Inflammatory macrophage (primary cell): Measurements from ENCODE around the gene PODN.

Source experiments
- DNase-seq, 2 donors: peaks; one replicate each; pipeline ENCODE4 v3.0.0-alpha.2; 2020 to 2022

Gene PODN

DNA sequence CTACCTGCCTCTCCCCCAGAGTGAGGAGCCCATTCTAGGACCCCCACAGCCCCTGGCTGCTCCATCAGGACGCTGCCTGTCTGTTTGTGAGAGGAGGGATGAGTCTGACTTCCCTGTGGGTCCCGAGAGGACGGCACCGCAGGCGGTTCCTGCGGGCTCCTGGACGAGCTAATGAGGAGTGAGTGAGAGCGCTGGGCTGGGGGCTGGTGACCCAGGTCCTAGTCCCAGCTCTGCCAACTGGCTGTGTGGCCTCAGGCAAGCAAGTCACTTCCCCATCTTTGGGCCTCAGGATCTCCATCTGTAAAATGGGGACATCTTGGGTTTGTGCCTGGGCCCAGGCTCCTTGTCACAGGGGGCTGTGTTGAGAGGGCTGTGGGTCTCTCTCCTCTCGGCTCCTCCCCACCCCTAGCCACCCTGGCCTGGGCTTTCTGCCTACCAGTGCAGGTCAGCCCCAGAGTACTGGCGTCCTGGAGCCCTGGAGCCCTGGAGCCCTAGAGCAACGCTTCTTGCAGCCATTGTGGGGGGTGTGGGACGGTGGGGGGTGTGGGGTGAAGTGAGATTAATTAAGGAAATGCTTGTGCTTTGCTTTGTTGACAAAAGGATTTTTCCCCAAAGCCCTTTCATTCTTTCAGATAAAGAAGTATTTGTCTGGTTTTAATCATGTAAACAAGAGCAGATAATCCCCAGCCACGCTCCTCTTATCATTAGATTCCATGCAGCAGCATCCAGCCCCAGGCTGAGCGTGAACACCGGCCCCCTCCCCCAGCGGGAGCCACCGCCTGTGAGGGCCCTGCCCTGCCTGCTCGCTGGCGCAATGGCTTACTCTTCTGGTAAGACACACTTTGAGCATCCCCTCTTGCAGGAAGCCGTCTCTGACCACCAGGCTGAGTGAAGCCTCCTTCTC, 53.6 kb downstream of the PODN start:
- no peak for DNase-seq

DNA sequence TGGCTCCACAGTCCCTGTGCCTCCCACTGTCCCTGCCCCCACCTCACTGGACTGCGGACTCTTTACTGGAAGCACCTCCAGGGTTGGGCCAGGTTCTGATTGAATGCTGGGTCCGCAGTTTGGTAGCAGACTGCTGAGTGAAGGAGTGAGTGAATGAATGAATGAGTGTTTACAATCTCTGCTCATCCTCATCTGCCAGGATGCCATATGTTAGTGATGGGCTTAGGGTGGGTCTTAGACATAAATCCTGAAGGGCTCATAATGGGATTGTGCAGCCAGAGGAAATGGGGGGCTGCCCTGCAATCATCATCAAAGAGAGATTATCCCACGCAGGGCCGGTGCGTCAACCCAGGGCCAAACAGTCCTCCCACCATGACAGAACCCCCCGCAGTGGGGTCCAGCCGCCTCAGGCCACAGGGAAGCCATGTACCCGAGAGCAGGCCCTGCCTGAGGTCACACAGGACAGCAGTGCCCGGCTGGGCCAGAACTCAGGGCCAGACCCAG, 54.3 kb downstream of the PODN start:
- no peak for DNase-seq

DNA sequence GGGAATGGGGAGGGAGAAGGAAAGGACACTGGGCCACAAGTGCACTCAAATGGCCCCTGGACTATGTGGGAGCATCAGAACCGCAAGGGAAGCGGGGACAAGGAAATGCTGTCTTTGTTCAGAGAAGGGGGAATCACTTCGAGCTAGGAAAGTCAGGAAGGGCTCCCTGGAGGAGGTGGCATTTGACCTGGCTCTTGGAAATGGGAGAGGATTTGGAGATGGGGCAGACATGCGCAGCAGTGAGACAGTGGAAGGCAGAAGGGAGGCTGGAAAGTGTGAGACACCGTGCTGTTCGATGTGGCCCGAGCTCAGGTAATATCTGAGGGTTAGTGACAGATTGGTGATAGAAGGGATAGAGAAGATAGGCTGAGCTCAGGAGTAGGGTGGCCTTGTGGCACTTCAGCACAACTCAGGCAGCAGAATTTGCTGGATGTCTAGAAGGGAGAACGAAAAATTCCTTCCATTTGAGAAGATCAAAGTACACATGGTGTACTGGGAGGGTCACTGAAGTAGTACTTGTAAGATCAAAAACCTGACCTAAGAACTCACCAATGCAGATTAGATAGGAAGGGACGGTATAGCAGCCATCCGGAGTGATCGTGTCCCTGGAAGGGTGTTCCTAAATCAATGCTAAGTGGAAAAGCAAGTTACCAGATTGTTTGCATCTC, 55.1 kb downstream of the PODN start:
- DNase-seq, result no peak

DNA sequence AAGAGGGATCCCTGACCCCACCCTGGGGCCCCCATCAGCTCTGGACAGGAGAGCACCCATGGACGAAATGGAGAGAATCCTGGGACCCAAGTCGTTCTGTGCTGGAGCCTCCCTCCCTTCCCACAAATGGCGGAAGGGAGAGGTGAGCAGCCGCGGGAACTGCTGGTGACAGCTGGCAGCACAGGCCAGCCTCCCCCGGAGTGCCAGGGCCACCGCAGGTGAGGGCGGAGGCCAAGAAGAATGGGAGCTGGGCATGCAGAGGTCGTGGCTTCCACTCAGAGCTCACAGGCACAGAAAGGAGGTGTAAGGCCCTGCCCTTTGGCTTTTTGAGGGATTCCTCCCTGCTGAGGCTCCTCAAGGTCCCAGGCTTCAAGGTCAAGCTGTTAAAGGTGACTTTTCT, 55.8 kb downstream of the PODN start:
- no peak for DNase-seq

DNA sequence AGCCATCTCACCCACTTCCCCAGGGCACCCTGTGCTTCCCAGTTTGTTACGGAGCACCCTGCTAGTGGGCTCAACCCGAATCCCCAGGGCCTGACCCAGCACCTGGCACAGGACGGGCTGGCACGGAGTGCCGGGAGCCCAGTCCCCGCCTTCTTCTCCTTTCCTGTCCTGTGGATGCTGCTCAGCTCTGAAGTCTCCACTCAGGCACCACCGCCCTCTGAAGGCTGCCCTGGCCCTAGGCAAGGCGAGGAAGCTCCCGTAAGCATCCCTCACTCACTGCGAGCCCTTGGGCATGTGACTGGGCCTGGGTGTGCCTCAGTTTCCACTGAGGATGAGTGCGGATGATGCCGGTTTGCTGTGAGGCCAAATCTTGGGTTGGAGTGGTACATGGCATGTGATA, 58.6 kb downstream of the PODN start:
- no peak for DNase-seq

DNA sequence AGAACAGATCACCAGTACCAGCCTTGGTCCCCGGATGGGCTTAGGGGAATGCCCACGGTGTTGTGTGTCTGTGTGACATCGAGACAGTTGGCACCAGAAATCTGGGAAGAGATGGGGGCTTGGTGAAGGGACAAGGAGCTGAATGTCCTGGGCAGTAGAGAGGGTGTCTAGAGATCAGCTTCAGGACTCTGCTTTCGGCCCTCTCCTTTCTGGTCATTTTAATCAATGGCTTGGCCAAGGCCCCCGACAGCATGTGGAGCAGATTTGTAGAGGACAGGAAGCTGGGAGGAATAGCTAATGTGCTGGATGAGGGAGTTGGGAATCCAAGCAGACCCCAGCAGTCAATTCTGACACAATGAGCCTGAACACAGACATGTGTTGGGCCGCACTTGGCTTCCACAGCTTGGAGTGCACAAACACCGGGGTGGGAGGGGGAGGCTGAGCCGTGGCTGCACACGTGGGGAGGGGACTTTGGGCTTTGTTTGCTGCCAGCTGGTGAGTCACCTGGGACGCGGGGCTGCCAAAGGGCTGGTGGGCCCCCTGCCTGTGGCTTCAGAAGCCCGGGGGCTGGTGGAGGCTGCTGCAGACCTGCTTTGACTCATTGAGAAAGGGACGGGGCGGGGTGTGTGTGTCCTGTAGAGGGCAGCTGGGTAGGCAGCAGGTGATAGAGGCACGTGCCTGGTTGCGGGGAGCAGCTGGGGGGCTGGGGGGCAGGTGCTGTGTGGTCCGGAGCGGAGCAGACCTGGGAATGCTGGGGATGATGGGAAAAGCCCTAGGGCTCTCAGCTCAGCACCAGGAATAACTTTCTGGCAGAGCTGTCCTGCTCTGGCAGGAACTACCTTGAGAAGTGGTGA, 59.5 kb downstream of the PODN start:
- no peak for DNase-seq

DNA sequence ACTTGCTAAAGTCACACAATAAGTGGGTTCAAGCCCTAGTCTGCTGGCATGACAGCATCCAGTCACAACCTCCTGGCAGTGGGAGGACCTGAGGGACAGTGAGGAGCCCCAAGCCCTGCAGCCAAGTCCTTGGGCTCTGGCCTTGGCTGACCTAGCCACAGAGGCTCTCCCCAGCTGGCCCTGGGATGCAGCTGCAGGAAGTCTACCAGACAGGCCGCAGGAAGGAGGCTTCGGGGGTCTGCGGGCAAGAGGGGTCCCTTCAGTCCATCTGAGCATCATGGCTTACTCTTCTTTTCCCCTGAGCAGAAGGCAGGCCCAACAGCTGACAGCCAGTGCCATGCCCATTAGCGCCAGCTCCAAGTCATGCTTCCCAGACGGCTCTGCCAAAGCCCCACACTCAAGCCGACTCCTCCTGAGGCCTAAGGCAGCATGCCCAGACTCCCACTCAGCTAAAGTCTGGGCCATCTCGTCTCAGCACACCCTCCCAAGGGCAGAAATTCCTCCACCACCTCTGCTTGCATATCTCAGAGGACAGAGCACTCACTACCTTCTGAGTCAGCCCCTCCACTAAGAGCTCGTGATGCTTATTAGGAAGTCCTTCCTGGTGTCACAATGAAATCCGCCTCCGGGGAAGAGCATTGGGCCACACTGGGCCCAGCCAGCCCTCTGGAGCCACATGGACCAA, 60.3 kb downstream of the PODN start:
- peak; percentile 84 to 86 for DNase-seq

DNA sequence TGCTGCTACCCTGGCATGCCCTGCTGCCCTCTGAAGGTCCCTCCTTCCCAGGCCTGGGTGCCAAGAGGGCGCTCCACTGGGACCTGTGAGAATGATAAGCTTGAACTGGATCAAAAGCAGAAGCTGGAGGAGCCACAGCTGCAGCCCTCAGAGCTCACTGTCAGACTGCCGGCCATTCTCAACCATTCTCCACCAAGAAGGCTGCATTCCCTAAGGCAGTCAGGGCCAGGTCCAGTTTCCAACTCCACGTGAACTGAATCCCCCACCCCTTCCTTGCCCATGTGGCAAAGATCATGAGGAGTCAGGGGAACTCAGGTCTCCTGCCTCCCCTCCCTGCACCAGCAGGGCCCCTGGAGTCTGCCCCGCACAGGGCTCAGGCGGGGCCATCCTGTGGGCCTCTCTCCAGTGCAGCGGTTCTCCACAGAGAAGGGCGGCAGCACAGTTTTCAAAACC, 61.0 kb downstream of the PODN start:
- DNase-seq, result no peak

DNA sequence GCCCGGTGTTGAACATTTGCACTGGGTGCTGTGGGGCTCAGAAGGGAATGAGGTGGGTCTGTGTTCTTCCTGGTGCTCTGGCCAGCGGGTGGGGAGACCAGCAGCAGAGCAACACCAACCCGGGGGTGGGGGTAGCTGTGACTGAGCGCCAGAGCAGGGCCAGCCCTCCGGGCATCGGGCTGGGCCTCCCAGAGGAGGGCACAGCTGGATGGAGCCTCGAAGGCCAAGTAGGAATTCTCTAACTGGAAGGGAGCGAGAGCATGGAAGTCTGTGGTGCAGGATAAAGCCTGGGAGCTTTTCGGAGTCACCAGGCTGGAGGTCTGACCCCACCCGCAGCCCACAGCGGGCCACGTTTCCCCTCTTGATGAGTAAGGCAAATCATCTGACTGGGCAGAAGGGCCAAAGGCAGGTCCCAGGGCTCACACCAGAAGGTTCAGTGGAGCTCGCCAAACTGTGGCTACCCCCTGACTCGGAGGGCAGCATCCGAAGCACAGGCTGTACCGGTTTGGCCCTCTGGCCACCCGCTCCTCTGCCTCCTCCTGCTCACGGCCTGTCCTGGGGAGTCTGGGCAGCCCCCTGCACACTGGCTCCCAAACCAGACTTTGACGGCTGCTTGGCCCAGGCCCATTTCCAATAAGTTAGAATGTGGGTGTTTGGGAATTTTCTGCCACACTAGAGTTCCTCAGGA, 61.6 kb downstream of the PODN start:
- DNase-seq, result no peak

DNA sequence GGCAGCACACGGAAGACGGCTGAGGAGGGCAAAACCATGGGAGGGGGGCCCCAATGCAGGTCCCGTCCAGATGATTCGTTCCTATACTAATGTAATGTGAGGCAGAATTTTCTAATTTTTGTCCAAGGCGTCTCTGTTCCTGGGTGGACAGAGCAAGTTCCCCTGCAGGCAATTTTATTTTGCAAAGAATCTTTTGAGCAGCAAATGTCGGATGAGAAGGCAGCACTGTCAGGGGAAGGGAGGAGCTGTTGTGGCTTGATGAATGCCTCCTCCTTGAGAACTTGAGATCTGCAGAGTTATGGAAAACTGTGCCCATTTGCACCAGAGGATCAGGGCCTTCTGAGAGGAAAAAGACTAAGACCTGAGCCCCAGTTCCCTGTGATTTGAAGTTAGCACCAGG, 63.1 kb downstream of the PODN start:
- DNase-seq, result no peak

DNA sequence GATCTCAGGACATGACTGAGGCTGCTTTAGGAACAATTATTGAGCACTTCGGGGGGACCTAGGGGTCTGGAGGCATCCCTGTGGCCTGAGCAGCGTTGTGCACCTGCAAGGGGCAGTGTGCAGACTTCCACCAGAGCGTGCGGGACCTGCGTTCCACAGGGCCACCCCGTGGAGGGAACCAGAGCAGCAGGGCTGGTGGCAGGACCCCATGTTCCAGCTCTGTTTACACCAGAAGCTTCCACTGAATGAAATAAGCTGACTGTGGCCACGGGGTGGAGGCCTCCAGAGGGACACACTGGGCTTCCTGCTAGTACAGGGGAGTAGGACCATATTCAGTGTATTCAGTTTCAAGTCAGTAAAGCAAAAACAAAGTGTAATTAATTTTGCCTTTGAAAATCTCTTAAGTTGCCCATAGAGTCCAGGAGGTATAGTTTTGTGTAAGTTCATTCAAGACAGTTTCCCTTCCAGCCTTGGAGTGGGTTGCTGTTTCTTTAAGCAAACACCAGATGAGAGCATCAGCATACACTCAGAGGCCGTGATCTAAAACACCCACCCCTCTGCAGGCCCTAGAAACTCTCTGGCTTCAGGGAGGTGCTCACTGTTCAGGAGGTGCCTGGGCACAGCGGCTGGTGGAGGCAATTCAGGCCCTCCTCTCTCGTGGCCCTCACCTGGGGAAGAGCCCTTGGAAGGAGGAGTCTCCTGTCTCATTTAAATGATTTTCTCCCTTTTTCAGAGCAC, 63.8 kb downstream of the PODN start:
- peak in 1 of 2 donors; percentile 35 for DNase-seq

DNA sequence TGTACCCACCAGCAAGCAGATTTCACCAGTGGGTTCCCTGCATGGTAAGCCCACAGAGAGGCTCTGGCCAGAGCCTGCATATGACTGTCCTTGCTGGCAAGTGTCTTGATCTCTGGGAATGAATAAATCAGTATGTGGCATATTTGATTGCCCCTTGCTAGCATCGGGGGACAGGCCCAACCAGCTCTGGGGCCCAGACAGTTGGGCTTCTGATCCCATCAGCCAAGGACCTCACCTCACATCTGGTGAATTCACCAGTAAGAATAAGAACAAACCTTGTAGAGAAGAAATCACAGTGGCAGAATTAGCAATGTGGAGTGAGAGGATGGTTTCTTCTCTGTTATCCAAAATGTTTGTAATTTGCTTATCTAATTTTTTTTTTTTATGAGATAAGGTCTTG, 64.5 kb downstream of the PODN start:
- DNase-seq, result no peak

DNA sequence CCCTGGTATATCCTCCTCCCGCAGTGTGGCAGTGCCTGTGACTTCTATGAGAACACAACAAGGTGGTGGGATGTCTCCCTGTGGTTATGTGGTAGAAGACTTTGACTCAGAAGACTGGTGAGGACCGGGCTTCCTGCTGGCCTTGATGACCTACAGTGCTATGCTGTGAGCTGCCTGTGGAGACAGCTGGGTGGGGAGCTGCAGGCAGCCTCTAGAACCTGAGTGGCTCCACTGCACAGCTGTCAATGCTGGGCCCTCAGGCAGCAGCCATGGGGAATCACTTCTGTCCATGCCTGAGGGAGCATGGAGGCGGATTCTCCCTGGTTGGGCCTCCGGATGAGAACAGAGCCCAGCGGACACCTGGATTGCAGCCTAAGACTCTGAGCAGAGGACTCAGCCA, 65.5 kb downstream of the PODN start:
- peak in 1 of 2 donors; percentile 40 for DNase-seq

DNA sequence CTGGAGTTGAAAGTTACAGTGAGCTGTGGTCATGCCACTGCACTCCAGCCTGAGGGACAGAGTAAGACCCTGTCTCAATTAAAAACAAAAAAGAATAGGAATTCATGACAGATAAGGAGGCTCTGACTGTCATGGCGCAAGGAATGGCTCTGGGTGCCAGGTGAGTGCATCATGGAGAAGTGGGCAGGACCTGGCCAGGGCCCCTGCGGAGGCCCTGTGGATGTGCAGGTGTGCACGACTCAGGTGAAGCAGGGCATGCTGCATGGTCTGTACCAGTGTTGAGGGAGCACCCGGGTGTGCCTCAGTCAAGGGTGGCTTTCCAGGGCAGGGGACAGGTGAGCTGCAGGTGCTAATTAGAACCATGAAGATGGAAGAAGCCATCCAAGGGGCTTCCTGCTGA, 66.4 kb downstream of the PODN start:
- DNase-seq, result no peak

DNA sequence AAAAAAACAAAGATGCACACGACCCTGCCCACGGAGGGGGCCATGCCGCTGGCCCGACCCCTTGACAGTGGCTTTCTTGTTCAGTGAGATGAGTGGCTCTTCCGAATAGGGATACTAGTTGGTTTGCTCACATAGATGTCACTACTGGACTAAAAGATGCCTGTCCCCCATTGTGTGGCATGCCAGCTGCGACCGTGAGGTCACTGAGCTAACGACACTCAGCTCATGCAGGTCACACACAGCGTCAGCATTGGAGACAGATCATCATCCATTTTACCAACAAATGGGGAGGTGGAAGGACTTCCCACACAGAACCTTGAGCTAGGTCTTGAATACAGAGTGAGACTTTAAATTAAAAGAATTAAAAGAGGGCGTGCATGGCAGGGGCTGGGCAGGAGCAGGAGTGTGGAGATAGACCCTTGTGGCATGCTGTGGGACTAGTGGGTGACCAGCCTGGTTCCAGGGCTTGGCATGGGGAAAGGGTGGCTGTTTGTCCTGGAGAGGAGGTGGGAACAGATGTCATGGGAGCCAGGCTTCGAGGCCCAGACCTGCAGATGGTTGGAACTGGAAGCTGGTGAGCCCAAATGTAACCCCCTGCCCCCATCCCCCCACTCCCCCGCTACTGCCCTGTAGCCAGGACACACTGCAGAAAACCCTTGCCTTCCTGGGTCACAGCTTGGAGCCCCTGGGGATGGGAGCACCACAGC, 68.0 kb downstream of the PODN start:
- DNase-seq, result no peak

DNA sequence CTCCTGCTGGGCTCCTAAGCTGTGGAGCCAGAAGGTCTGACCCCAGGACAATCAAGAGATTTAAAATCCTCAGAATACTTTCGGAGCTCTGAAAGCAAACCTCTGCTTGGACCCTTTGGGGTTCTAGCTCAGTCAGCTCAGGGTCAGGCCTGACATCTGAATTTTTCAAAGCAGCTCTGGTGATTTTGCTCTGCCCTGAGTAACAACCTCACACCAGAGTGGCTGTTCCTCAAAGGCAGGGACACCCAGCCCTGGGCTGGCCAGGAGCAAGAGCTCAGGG, 68.5 kb downstream of the PODN start:
- DNase-seq, result no peak

DNA sequence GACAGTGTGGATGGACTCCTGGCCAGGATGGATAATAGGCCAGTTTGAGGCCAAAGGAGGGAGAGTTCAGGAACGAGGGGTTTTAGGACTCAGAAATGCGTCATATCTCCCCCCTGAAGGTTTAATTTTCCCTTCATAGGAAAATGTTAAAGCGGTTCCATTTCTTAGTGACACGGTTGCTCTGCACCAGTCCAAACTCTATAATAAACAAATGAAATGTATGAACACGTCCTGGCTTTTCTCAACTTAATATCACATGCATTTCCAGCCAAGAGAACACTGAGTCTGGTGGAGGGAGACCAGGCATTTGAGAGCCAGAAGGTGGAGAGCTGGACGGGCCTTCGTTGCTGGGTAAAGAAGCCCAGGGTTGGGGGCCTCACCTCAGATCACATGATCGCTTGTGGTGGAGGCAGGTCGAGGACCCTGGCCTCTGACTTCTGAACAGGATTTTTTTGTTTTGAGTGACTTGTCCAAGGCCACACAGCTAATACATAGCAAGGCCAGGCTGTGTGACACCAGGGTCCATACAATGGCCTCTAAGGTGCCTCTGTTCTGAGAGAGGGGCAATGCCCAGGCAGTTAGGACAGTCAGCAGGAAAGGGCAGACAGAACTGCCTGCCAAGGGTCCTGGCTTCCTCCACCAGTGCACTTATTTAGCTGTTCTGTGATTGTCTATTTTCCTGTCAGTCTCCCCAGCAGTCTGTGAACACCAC, 69.0 kb downstream of the PODN start:
- DNase-seq, result no peak

DNA sequence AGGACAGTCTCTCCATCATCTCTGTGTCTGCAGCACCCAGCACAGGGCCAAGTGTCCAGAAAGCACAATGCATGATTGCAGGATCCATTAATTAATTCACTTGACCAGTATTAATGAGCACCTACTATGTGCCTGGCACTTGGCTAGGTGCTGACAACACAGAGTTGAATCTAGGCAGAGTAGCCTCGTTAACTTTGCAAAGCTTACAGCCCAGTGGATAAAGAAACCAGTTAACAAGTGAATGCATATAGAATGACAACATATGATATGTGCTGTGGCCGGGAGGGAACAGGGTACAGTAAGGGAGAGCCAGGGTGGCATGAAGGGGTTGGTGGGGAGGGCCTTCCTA, 69.6 kb downstream of the PODN start:
- DNase-seq, result no peak

DNA sequence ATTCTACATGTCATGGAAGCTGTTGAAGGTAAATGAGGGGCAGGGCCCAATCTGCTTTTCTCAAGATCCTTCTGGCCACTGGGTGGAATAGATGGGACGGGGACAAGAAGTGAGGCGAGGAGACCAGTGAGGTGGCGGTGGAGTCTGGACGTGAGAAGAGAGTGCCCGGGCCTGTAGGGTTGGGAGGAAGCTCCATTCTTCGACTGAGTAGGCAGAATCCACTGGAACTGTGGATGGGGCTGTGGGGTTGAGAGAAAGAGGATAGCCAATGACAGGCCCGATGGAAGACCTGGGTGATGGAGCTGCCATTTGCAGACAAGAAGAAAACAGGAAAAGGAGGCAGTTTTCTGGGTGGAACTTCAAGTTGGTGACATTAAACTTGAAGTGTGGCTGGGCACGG, 70.2 kb downstream of the PODN start:
- DNase-seq, result no peak
